Testis (tissue), 3 donors: ENCODE measurements around the gene IL17F. TPM values are rescaled to one million over a fixed set of nuclear protein-coding genes. Genes with fewer than 3 reads are reported as not detected.

Experiments used
- DNase-seq: peaks from one replicate; pipeline ENCODE4 v3.0.0-alpha.2; 2019
- H3K27ac ChIP-seq, 2 donors: fragments of 200-600 bp; sonication (generic); one replicate each; pipeline ENCODE4 v1.5.1; 2019
- H3K27me3 ChIP-seq: fragments of 200-600 bp; sonication (generic); one replicate; pipeline ENCODE4 v1.5.1; 2019
- H3K36me3 ChIP-seq: fragments of 200-600 bp; sonication (generic); one replicate; pipeline ENCODE4 v1.5.1; 2017; ENCODE audit warnings: low read depth; ENCODE audit errors: missing control alignments
- H3K4me1 ChIP-seq: fragments of 200-600 bp; sonication (generic); one replicate; pipeline ENCODE4 v1.5.1; 2019
- H3K4me3 ChIP-seq, 2 donors: fragments of 200-600 bp; sonication (generic); one replicate each; pipeline ENCODE4 v1.5.1; 2017 to 2019
- H3K9me3 ChIP-seq: fragments of 200-600 bp; sonication (generic); one replicate; pipeline ENCODE4 v1.5.1; 2017
- POLR2A ChIP-seq: fragments of 450-650 bp; IDR thresholded peaks from one replicate; pipeline ENCODE4 v1.6.1; 2017; ENCODE audit warnings: antibody characterized with exemption, mild to moderate bottlenecking, moderate library complexity
- WGBS, 2 donors: methylation state at CpG; one replicate each; pipeline ENCODE4 v1.1.5; 2018; 5-methylcytosine and 5-hydroxymethylcytosine counted together
- intact Hi-C: fragments of 100-400 bp; cut with DNase I; formaldehyde crosslinking; loops from one replicate; pipeline ENCODE4 v1.15.1; 2023; ENCODE audit warnings: low total_unique reads
- polyA plus RNA-seq: library from polyadenylated mRNA; stranded (reverse); fragments of 350-450 nt; fragmentation: Illumina TruSeq; extraction: RNeasy Lipid Tissue Mini Kit (QIAGEN cat#74804); gene quantifications from one replicate; pipeline ENCODE4 v1.2.3, GENCODE V29; 2014; ENCODE audit warnings: low read depth, low replicate concordance; ENCODE audit not compliant: insufficient read depth
- total RNA-seq, 2 donors: library from RNA; depleted of rRNA; stranded (reverse); fragments of >200 nt; gene quantifications; one replicate each; pipeline ENCODE4 v1.2.3, GENCODE V29; 2016
- TF ChIP-seq, protein P1 (sequence below), 3 experiments: fragments of 450-650 bp in 2 of 3; fragments of 200-600 bp in 1 of 3; sonication (generic) in 1 of 3; IDR thresholded peaks; one replicate each; pipeline ENCODE4 v1.5.1; 2016 to 2019; ENCODE audit warnings: antibody characterized with exemption in 3 of 3, mild to moderate bottlenecking in 2 of 3, moderate library complexity in 1 of 3

The IL17F gene
- total and polyA plus RNA-seq, 3 donors from 2014 or later, result not detected

GRCh38 chr6:52276130-52276529 lies 31.8 kb upstream of the IL17F start:
- intact Hi-C loops, result no loop called here
- H3K9me3 ChIP-seq, result no peaks in the 10 kb centered on the region
- no peak overlapping the region for H3K27ac ChIP-seq
- no peak for TF ChIP-seq POLR2A
- TF ChIP-seq, protein P1, sequence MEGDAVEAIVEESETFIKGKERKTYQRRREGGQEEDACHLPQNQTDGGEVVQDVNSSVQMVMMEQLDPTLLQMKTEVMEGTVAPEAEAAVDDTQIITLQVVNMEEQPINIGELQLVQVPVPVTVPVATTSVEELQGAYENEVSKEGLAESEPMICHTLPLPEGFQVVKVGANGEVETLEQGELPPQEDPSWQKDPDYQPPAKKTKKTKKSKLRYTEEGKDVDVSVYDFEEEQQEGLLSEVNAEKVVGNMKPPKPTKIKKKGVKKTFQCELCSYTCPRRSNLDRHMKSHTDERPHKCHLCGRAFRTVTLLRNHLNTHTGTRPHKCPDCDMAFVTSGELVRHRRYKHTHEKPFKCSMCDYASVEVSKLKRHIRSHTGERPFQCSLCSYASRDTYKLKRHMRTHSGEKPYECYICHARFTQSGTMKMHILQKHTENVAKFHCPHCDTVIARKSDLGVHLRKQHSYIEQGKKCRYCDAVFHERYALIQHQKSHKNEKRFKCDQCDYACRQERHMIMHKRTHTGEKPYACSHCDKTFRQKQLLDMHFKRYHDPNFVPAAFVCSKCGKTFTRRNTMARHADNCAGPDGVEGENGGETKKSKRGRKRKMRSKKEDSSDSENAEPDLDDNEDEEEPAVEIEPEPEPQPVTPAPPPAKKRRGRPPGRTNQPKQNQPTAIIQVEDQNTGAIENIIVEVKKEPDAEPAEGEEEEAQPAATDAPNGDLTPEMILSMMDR (IDR thresholded peaks at IDR 0.05), result no peak
- no peaks in the 10 kb centered on the region for H3K36me3 ChIP-seq
- H3K4me3 ChIP-seq, result no peak overlapping the region
- H3K4me1 ChIP-seq, result no peaks in the 10 kb centered on the region
- H3K27me3 ChIP-seq, result no peaks in the 10 kb centered on the region
- WGBS, 2 donors, result 89 to 96% methylated on average over 10 of the region's 10 CpGs
- DNase-seq, result no peak

- H3K36me3 ChIP-seq, result no peaks in the 10 kb centered on the region
- DNase-seq, result no peak
- no peak overlapping the region for H3K4me3 ChIP-seq
- 87 to 91% methylated on average over 9 of the region's 9 CpGs for WGBS, 2 donors
- intact Hi-C loops, result no loop called here
- no peaks in the 10 kb centered on the region for H3K9me3 ChIP-seq
- H3K4me1 ChIP-seq, result no peaks in the 10 kb centered on the region
- no peak overlapping the region for H3K27ac ChIP-seq
- no peak for TF ChIP-seq POLR2A
- TF ChIP-seq, protein P1 (IDR thresholded peaks at IDR 0.05), result no peak
- H3K27me3 ChIP-seq, result no peaks in the 10 kb centered on the region
Observed at GRCh38 chr6:52271852-52272460, 27.7 kb upstream of the IL17F start.

GRCh38 chr6:52263709-52264540 lies 19.6 kb upstream of the IL17F start:
- WGBS, 2 donors, result 56 to 61% methylated on average over 11 of the region's 11 CpGs
- H3K27ac ChIP-seq, result no peak overlapping the region
- H3K27me3 ChIP-seq, result no peaks in the 10 kb centered on the region
- H3K4me1 ChIP-seq, result no peaks in the 10 kb centered on the region
- H3K9me3 ChIP-seq, result no peaks in the 10 kb centered on the region
- H3K4me3 ChIP-seq, result no peak overlapping the region
- intact Hi-C loops, result no loop called here
- TF ChIP-seq POLR2A, result no peak
- TF ChIP-seq, protein P1 (IDR thresholded peaks at IDR 0.05), result peak; percentile 53 to 86 (median 71)
- peak; percentile 67 for DNase-seq
- no peaks in the 10 kb centered on the region for H3K36me3 ChIP-seq

GRCh38 chr6:52262620-52263344 lies 18.5 kb upstream of the IL17F start:
- no peaks in the 10 kb centered on the region for H3K36me3 ChIP-seq
- no peak overlapping the region for H3K27ac ChIP-seq
- no peak overlapping the region for H3K4me3 ChIP-seq
- intact Hi-C loops, result no loop called here
- 89 to 90% methylated on average over 9 of the region's 9 CpGs for WGBS, 2 donors
- no peak for DNase-seq
- H3K9me3 ChIP-seq, result no peaks in the 10 kb centered on the region
- TF ChIP-seq POLR2A, result no peak
- TF ChIP-seq, protein P1 (IDR thresholded peaks at IDR 0.05), result no peak
- no peaks in the 10 kb centered on the region for H3K27me3 ChIP-seq
- H3K4me1 ChIP-seq, result no peaks in the 10 kb centered on the region
